SK-N-MC (cell line): ENCODE results near the gene CLCN1.

ENCODE experiments used
- EZH2 ChIP-seq: fragments of 200-600 bp; sonication (generic); IDR thresholded peaks from one replicate; pipeline ENCODE4 v1.6.1; 2017; ENCODE audit warnings: antibody characterized with exemption
- FOXP2 ChIP-seq: optimal IDR thresholded peaks from 2 replicates; pipeline ENCODE3; 2011; ENCODE audit warnings: mild to moderate bottlenecking, moderate library complexity; ENCODE audit not compliant: insufficient read depth; ENCODE audit errors: extremely low read length, control extremely low read depth
- POLR2AphosphoS5 ChIP-seq: IDR thresholded peaks from 2 replicates; pipeline ENCODE4 v1.6.1; 2012; ENCODE audit warnings: mild to moderate bottlenecking, low read depth, low read length, borderline replicate concordance

GRCh38 chr7:143341842-143342241 lies 25.9 kb downstream of the CLCN1 start:
- TF ChIP-seq EZH2: no peak
- no peak for TF ChIP-seq POLR2AphosphoS5
- no peak for TF ChIP-seq FOXP2
